ENCODE measurements around the gene BSDC1.

Gene BSDC1

DNA sequence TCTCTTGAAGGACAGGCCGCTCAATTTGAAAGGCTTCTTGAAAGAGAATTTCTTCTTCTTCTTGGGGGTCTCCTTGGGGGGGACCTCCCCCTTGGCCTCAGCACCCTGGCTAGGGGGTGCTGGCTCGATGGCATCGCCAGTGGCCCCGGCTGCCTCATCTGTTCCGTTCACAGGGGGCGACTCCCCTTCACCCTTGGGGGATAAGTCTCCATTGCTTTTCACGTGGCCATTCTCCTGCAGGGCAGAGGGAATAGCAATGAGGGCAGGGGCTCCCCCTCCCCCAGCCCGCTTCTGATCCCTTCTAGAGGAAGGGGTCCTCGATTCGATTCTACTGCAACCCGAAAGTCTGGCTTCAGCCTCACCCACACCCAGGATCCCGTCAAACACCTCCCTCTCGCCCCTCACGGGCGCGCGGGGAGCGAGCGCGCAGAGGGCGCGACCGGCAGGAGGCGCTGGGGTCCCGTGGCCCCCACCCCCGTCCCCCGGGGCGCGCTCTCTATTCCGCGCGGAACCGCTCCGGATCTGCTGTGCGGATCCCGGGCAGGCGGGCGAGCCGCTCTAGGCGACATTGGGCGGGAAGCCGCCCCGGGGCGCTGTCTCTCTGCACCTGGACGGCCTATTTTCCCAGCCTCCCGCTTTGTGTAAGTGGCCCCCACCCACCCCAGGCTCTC, 59.2 kb downstream of the BSDC1 start:
- peaks cover 53% of the 10 kb centered on the region for H3K36me3 ChIP-seq (ENCODE audit: insufficient read depth, insufficient read length, low read length)
- H3K9ac ChIP-seq (ENCODE audit: insufficient read length, low read depth) = peak overlapping the region; percentile 98
- H3K4me3 ChIP-seq (ENCODE audit: insufficient read length, low read depth) = peak overlapping the region; percentile 83
- no peaks in the 10 kb centered on the region for H3K9me3 ChIP-seq (ENCODE audit: insufficient read depth, low read length)
- no peak for TF ChIP-seq ZNF274 (IDR thresholded peaks at IDR 0.05; ENCODE audit: low read depth, low read length)
- TF ChIP-seq SUZ12 (IDR thresholded peaks at IDR 0.05; ENCODE audit: extremely low read depth, insufficient read depth, insufficient read length) = no peak
- no peak for TF ChIP-seq YY1 (IDR thresholded peaks at IDR 0.05; ENCODE audit: insufficient read depth, insufficient read length)
- DNase-seq (ENCODE audit: low read depth, low spot score) = no peak
- peaks cover 30% of the 10 kb centered on the region for H3K4me1 ChIP-seq (ENCODE audit: insufficient read depth, insufficient read length)
- H3K27me3 ChIP-seq (ENCODE audit: insufficient read depth, insufficient read length) = peaks cover 10% of the 10 kb centered on the region

DNA sequence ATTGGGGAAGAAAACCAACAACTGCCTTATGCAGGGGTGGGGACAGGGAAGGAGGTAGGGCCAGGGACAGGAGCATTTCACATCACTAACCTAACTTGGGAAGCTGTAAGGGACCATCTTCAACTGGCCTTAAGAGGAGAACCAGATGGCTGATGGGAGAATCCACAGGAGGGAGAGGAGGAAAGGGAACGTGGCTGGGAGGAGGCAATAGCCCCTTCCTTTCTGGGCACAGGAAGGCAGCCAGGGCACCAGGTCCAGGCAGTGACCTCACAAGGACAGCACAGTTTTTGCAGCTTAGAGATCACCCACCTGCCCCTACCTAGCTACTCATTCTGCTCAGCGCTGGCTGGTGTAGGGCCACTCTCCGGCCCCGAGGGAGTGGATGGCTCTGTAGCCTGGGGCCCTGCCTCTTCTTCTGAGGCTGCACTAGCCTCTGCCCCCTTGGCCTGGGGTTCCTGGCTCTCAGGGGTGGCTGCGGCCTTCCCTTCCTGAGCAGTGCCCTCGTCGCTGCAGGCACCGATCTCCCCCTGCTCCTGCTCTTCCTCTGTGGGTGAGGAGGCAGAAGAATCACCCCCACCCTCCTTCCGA, 59.9 kb downstream of the BSDC1 start:
- Histone ChIP-seq H3K9me3 (ENCODE audit: insufficient read depth, low read length) (no peaks in the 10 kb centered on the region), H3K36me3 (ENCODE audit: insufficient read depth, insufficient read length, low read length) (peaks cover 58% of the 10 kb centered on the region), H3K4me3 (ENCODE audit: insufficient read length, low read depth) (peak overlapping the region; percentile 83), H3K9ac (ENCODE audit: insufficient read length, low read depth) (peak overlapping the region; percentile 98), H3K4me1 (ENCODE audit: insufficient read depth, insufficient read length) (peaks cover 30% of the 10 kb centered on the region), H3K27me3 (ENCODE audit: insufficient read depth, insufficient read length) (peaks cover 10% of the 10 kb centered on the region)
- no peak for TF ChIP-seq SUZ12 (IDR thresholded peaks at IDR 0.05; ENCODE audit: extremely low read depth, insufficient read depth, insufficient read length)
- no peak for TF ChIP-seq YY1 (IDR thresholded peaks at IDR 0.05; ENCODE audit: insufficient read depth, insufficient read length)
- TF ChIP-seq ZNF274 (IDR thresholded peaks at IDR 0.05; ENCODE audit: low read depth, low read length) = no peak
- no peak for DNase-seq (ENCODE audit: low read depth, low spot score)

DNA sequence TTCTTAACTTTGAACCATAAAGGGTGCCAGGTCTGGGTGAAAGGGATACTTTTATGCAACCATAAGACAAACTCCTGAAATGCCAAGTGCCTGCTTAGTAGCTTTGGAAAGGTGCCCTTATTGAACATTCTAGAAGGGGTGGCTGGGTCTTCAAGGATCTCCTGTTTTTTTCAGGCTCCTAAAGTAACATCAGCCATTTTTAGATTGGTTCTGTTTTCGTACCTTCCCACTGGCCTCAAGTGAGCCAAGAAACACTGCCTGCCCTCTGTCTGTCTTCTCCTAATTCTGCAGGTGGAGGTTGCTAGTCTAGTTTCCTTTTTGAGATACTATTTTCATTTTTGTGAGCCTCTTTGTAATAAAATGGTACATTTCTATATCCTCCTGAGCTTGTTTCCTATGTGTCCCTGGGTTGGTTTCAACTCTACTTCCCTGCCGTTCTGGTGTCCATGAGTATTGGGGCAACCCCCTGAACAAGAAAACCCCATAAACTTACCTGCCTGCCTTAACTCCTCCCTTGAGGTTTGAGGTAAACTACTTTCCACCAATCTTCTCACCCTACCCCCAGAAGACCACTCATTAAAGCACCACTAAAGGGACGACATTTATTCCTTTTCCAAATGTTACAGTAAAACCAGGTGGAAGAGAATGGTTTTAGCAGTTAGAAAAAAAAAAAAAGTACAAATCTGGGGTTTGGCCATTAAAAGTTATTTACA, 60.8 kb downstream of the BSDC1 start:
- H3K9ac ChIP-seq (ENCODE audit: insufficient read length, low read depth) = no peak overlapping the region

DNA sequence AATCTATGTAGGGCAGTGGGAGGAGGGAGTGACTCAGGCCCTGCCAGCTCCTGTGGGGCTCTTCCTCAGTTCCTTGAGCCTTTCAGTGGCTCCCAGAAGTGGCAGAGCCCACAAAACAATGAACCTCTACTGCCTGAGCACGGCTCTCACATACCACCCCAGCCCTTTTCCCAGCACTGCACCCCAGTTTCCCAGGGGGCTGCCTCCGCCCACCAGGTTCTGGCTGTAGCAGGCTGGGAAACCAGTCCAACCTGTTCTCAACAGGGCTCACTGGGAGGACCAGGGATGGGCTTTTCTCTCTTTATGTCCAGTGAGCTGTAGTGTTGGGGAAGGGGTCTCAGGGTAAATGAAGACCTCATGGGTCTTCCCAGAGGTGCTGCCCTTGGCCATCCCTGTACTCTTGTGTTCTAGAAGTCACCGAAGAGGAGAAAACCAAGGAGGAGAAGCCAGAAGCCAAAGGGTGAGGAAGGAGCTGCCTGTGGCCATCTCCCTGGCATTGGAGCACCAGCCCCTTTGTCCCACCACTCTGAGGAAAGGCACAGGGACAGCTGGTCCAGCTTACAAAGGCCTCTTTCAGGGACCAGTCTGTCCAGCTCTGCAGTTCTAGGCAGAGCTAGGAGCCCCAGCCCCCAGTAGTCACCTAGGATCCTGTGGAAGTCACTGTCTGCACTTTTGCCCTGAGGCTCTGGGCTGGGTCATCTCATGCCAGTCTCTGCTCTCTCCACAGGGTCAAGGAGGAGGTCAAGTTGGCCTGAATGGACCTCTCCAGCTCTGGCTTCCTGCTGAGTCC, 61.8 kb downstream of the BSDC1 start:
- H3K9ac ChIP-seq (ENCODE audit: insufficient read length, low read depth) = no peak overlapping the region

More for the DNA sequence above, 60.8 kb downstream of the BSDC1 start:
- Histone ChIP-seq H3K9me3 (ENCODE audit: insufficient read depth, low read length) (no peaks in the 10 kb centered on the region), H3K27me3 (ENCODE audit: insufficient read depth, insufficient read length) (peaks cover 9% of the 10 kb centered on the region), H3K4me3 (ENCODE audit: insufficient read length, low read depth) (no peak overlapping the region), H3K36me3 (ENCODE audit: insufficient read depth, insufficient read length, low read length) (peaks cover 68% of the 10 kb centered on the region), H3K4me1 (ENCODE audit: insufficient read depth, insufficient read length) (peaks cover 27% of the 10 kb centered on the region)
- DNase-seq (ENCODE audit: low read depth, low spot score) = no peak
- no peak for TF ChIP-seq YY1 (IDR thresholded peaks at IDR 0.05; ENCODE audit: insufficient read depth, insufficient read length)
- no peak for TF ChIP-seq SUZ12 (IDR thresholded peaks at IDR 0.05; ENCODE audit: extremely low read depth, insufficient read depth, insufficient read length)
- TF ChIP-seq ZNF274 (IDR thresholded peaks at IDR 0.05; ENCODE audit: low read depth, low read length) = no peak

DNA sequence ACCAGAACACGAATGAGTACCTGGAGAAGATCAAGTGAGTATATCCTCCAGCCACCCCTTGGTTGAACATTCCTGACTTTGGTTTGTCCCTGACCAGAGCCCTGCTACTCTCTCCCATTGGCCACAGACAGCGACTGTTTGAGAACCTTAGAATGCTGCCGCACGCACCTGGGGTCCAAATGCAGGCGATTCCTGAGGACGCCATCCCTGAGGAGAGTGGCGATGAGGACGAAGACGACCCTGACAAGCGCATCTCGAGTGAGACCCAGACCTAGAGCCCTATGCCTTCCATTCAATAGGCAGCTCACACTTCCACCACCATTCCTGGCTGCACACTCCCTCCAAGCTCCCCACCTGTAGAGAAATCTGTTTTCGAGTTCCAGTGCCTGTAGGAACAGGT, 62.7 kb downstream of the BSDC1 start:
- DNase-seq (ENCODE audit: low read depth, low spot score) = no peak
- H3K27me3 ChIP-seq (ENCODE audit: insufficient read depth, insufficient read length) = peaks cover 1% of the 10 kb centered on the region
- no peaks in the 10 kb centered on the region for H3K9me3 ChIP-seq (ENCODE audit: insufficient read depth, low read length)
- no peak overlapping the region for H3K4me3 ChIP-seq (ENCODE audit: insufficient read length, low read depth)
- H3K9ac ChIP-seq (ENCODE audit: insufficient read length, low read depth) = no peak overlapping the region
- peaks cover 85% of the 10 kb centered on the region for H3K36me3 ChIP-seq (ENCODE audit: insufficient read depth, insufficient read length, low read length)
- H3K4me1 ChIP-seq (ENCODE audit: insufficient read depth, insufficient read length) = peaks cover 12% of the 10 kb centered on the region
- no peak for TF ChIP-seq SUZ12 (IDR thresholded peaks at IDR 0.05; ENCODE audit: extremely low read depth, insufficient read depth, insufficient read length)
- TF ChIP-seq YY1 (IDR thresholded peaks at IDR 0.05; ENCODE audit: insufficient read depth, insufficient read length) = no peak
- no peak for TF ChIP-seq ZNF274 (IDR thresholded peaks at IDR 0.05; ENCODE audit: low read depth, low read length)

More for the DNA sequence above, 61.8 kb downstream of the BSDC1 start:
- H3K9me3 ChIP-seq (ENCODE audit: insufficient read depth, low read length) = no peaks in the 10 kb centered on the region
- TF ChIP-seq YY1 (IDR thresholded peaks at IDR 0.05; ENCODE audit: insufficient read depth, insufficient read length) = no peak
- no peak for DNase-seq (ENCODE audit: low read depth, low spot score)
- H3K36me3 ChIP-seq (ENCODE audit: insufficient read depth, insufficient read length, low read length) = peaks cover 76% of the 10 kb centered on the region
- peaks cover 8% of the 10 kb centered on the region for H3K27me3 ChIP-seq (ENCODE audit: insufficient read depth, insufficient read length)
- H3K4me1 ChIP-seq (ENCODE audit: insufficient read depth, insufficient read length) = peaks cover 19% of the 10 kb centered on the region
- no peak overlapping the region for H3K4me3 ChIP-seq (ENCODE audit: insufficient read length, low read depth)

DNA sequence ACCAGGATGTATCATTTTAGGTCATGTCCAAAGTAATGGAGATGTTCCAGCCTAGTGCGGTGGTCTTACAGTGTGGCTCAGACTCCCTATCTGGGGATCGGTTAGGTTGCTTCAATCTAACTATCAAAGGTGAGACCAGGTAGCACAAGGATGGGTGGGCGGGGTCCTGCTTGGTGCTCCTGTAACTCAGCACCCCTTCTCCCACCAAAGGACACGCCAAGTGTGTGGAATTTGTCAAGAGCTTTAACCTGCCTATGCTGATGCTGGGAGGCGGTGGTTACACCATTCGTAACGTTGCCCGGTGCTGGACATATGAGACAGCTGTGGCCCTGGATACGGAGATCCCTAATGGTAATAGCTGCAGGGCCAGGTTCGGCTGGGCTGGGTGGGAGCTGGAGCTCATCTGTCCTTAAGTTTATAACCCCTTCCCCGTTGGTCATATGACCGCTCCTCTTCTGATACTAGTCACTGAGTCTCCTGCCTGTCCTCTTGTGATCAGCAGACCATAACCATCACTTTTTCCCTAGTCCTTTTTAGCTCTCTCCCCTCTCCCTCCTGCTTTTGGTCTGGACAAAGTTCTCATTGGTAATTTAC, 63.6 kb downstream of the BSDC1 start:
- H3K9me3 ChIP-seq (ENCODE audit: insufficient read depth, low read length) = no peaks in the 10 kb centered on the region
- H3K27me3 ChIP-seq (ENCODE audit: insufficient read depth, insufficient read length) = no peaks in the 10 kb centered on the region
- H3K4me1 ChIP-seq (ENCODE audit: insufficient read depth, insufficient read length) = peaks cover 11% of the 10 kb centered on the region
- H3K36me3 ChIP-seq (ENCODE audit: insufficient read depth, insufficient read length, low read length) = peaks cover 90% of the 10 kb centered on the region
- TF ChIP-seq SUZ12 (IDR thresholded peaks at IDR 0.05; ENCODE audit: extremely low read depth, insufficient read depth, insufficient read length) (no peak), ZNF274 (IDR thresholded peaks at IDR 0.05; ENCODE audit: low read depth, low read length) (no peak), YY1 (IDR thresholded peaks at IDR 0.05; ENCODE audit: insufficient read depth, insufficient read length) (no peak)
- H3K4me3 ChIP-seq (ENCODE audit: insufficient read length, low read depth) = no peak overlapping the region
- DNase-seq (ENCODE audit: low read depth, low spot score) = no peak
- no peak overlapping the region for H3K9ac ChIP-seq (ENCODE audit: insufficient read length, low read depth)
